Left lung (tissue), 10 donors: Measurements from ENCODE around the gene SMOC1. TPM values are rescaled to one million over a fixed set of nuclear protein-coding genes. Genes with fewer than 3 reads are reported as not detected.

Source experiments
- ATAC-seq: fragments of 200-7000 bp; cut with Tn5 transposase; one replicate; pipeline ENCODE4 v1.9.1; 2020; ENCODE audit warnings: moderate library complexity
- DNase-seq, 4 donors: peaks; one replicate each; pipeline ENCODE4 v3.0.0-alpha.2; 2013 to 2020
- H3K27ac ChIP-seq, 2 donors: fragments of 200-600 bp; sonication (generic) in 1 of 2; one replicate each; pipeline versions ENCODE4 v1.5.0 to v1.8.0; 2020 to 2021
- H3K27me3 ChIP-seq, 2 donors: fragments of 200-600 bp; sonication (generic) in 1 of 2; one replicate each; pipeline versions ENCODE4 v1.5.0 to v1.8.0; 2020 to 2021
- H3K36me3 ChIP-seq, 2 donors: fragments of 200-600 bp; sonication (generic) in 1 of 2; one replicate each; pipeline versions ENCODE4 v1.5.0 to v1.8.0; 2020 to 2021
- H3K4me1 ChIP-seq, 2 donors: fragments of 200-600 bp; one replicate each; pipeline ENCODE4 v1.8.0; 2021
- H3K4me3 ChIP-seq, 2 donors: fragments of 200-600 bp; sonication (generic) in 1 of 2; one replicate each; pipeline versions ENCODE4 v1.5.0 to v1.8.0; 2020 to 2021; ENCODE audit warnings: mild to moderate bottlenecking in 1 of 2
- H3K9me3 ChIP-seq, 2 donors: fragments of 200-600 bp; sonication (generic) in 1 of 2; one replicate each; pipeline versions ENCODE4 v1.5.0 to v1.8.0; 2020 to 2021
- CTCF ChIP-seq, 2 donors: fragments of 200-600 bp; sonication (generic) in 1 of 2; IDR thresholded peaks; one replicate each; pipeline versions ENCODE4 v1.5.0 to v1.8.0; 2021; ENCODE audit warnings: antibody characterized with exemption in 2 of 2
- intact Hi-C, 2 donors: fragments of 100-400 bp; cut with DNase I; formaldehyde crosslinking; loops; one replicate each; pipeline versions ENCODE4 v1.11.2 to v1.14.2; 2022
- polyA plus RNA-seq, 6 donors: library from polyadenylated mRNA; unstranded; fragments of 120-200 nt; gene quantifications; one replicate each; pipeline ENCODE4 v1.2.1, GENCODE V29; 2013; ENCODE audit not compliant: insufficient read length in 6 of 6
- total RNA-seq, 2 donors: library from RNA; stranded (reverse); fragmentation: NEBNext Ultra II Directional; extraction: Animal tissue kit (Norgen Biotek cat#: 25700); gene quantifications; one replicate each; pipeline ENCODE4 v1.2.1, GENCODE V29; 2021
- donor health status: DM: no; HTN: yes; CAD: no.
- donor health status: DM: no; HTN: no; CAD: no.

Gene SMOC1
- total and polyA plus RNA-seq, 8 donors, result 0.20 to 2.3 (median 1.4) TPM

GRCh38 chr14:69873877-69874780 is 5.1 kb upstream of the SMOC1 start:
- intact Hi-C loops, result no loop called here
- DNase-seq (no peak), ATAC-seq (no peak)
- Histone ChIP-seq H3K9me3 (no peaks in the 10 kb centered on the region), H3K4me1 (peaks cover 0 to 3% of the 10 kb centered on the region in 2 donors), H3K4me3 (no peak overlapping the region), H3K27ac (no peak overlapping the region), H3K36me3 (no peaks in the 10 kb centered on the region), H3K27me3 (peaks cover 4 to 26% of the 10 kb centered on the region in 2 donors)
- no peak for TF ChIP-seq CTCF (IDR thresholded peaks at IDR 0.05)

GRCh38 chr14:69876221-69876847 is 2.9 kb upstream of the SMOC1 start:
- DNase-seq (no peak), ATAC-seq (no peak)
- peaks cover 0 to 10% of the 10 kb centered on the region in 2 donors for H3K4me1 ChIP-seq
- no peak overlapping the region for H3K27ac ChIP-seq
- no peak for TF ChIP-seq CTCF (IDR thresholded peaks at IDR 0.05)
- no peaks in the 10 kb centered on the region for H3K36me3 ChIP-seq
- intact Hi-C loops, result no loop called here
- H3K27me3 ChIP-seq, result peaks cover 19 to 43% of the 10 kb centered on the region in 2 donors
- H3K4me3 ChIP-seq, result no peak overlapping the region
- H3K9me3 ChIP-seq, result no peaks in the 10 kb centered on the region

- TF ChIP-seq CTCF (IDR thresholded peaks at IDR 0.05), result no peak
- H3K36me3 ChIP-seq, result no peaks in the 10 kb centered on the region
- intact Hi-C loops, result no loop called here
- no peak overlapping the region for H3K27ac ChIP-seq
- peaks cover 19 to 49% of the 10 kb centered on the region in 2 donors for H3K27me3 ChIP-seq
- H3K4me1 ChIP-seq, result peaks cover 0 to 10% of the 10 kb centered on the region in 2 donors
- DNase-seq, result peak in 1 of 4 donors; percentile 9
- ATAC-seq, result peak; percentile 53
- H3K4me3 ChIP-seq, result no peak overlapping the region
- no peaks in the 10 kb centered on the region for H3K9me3 ChIP-seq
Observed at GRCh38 chr14:69876848-69877306, 2.3 kb upstream of the SMOC1 start.

- Histone ChIP-seq H3K27ac (no peak overlapping the region), H3K4me1 (peaks cover 0 to 10% of the 10 kb centered on the region in 2 donors), H3K9me3 (no peaks in the 10 kb centered on the region), H3K4me3 (no peak overlapping the region), H3K27me3 (peaks cover 21 to 55% of the 10 kb centered on the region in 2 donors), H3K36me3 (no peaks in the 10 kb centered on the region)
- DNase-seq, result no peak
- ATAC-seq, result peak; percentile 59
- intact Hi-C loops, result no loop called here
- TF ChIP-seq CTCF (IDR thresholded peaks at IDR 0.05), result peak in 1 of 2 donors; percentile 20
Observed at GRCh38 chr14:69877492-69877891, 1.7 kb upstream of the SMOC1 start.

GRCh38 chr14:69878251-69878650 is 965 bp upstream of the SMOC1 start:
- TF ChIP-seq CTCF (IDR thresholded peaks at IDR 0.05), result no peak
- H3K27ac ChIP-seq, result no peak overlapping the region

More at GRCh38 chr14:69878251-69878650, 965 bp upstream of the SMOC1 start:
- Histone ChIP-seq H3K9me3 (no peaks in the 10 kb centered on the region), H3K27me3 (peaks cover 26 to 62% of the 10 kb centered on the region in 2 donors), H3K36me3 (no peaks in the 10 kb centered on the region), H3K4me1 (peaks cover 0 to 10% of the 10 kb centered on the region in 2 donors), H3K4me3 (no peak overlapping the region)
- intact Hi-C loops, result no loop called here
- ATAC-seq (no peak), DNase-seq (no peak)
